ENCODE measurements around the gene COL5A1. TPM values are rescaled to one million over a fixed set of nuclear protein-coding genes. Genes with fewer than 3 reads are reported as not detected.
"Not testable (repeated sequence)": the region's sequence is repeated elsewhere in the genome, so short reads cannot be mapped to it uniquely, and the experiment has no call there.

Gene COL5A1
- polyA plus RNA-seq, 3 donors, result 81.2 to 128 (median 113) TPM

GRCh38 chr9:134842321-134842720 lies 200.7 kb downstream of the COL5A1 start:
- no peak for DNase-seq (ENCODE audit: extremely low read depth in 1 of 11, low read depth in 9 of 11, low spot score in 4 of 11)

GRCh38 chr9:134843740-134844139 lies 202.1 kb downstream of the COL5A1 start:
- no peak for DNase-seq (ENCODE audit: extremely low read depth in 1 of 11, low read depth in 9 of 11, low spot score in 4 of 11)

GRCh38 chr9:134844821-134845220 lies 203.2 kb downstream of the COL5A1 start:
- DNase-seq (ENCODE audit: extremely low read depth in 1 of 11, low read depth in 9 of 11, low spot score in 4 of 11), result no peak

GRCh38 chr9:134846187-134846586 lies 204.6 kb downstream of the COL5A1 start:
- no peak for DNase-seq (ENCODE audit: extremely low read depth in 1 of 11, low read depth in 9 of 11, low spot score in 4 of 11)

- DNase-seq (ENCODE audit: extremely low read depth in 1 of 11, low read depth in 9 of 11, low spot score in 4 of 11), result no peak
Observed at GRCh38 chr9:134846699-134847098, 205.1 kb downstream of the COL5A1 start.

- DNase-seq (ENCODE audit: extremely low read depth in 1 of 11, low read depth in 9 of 11, low spot score in 4 of 11), result no peak
Observed at GRCh38 chr9:134847138-134847537, 205.5 kb downstream of the COL5A1 start.

- DNase-seq (ENCODE audit: extremely low read depth in 1 of 11, low read depth in 9 of 11, low spot score in 4 of 11), result no peak
Observed at GRCh38 chr9:134847752-134848432, 206.3 kb downstream of the COL5A1 start.

GRCh38 chr9:134848504-134848903 lies 206.9 kb downstream of the COL5A1 start:
- no peak for DNase-seq (ENCODE audit: extremely low read depth in 1 of 11, low read depth in 9 of 11, low spot score in 4 of 11)

- DNase-seq (ENCODE audit: extremely low read depth in 1 of 11, low read depth in 9 of 11, low spot score in 4 of 11), result no peak
Observed at GRCh38 chr9:134850611-134851010, 209.0 kb downstream of the COL5A1 start.

GRCh38 chr9:134851020-134851419 lies 209.4 kb downstream of the COL5A1 start:
- DNase-seq (ENCODE audit: extremely low read depth in 1 of 11, low read depth in 9 of 11, low spot score in 4 of 11), result no peak

- DNase-seq (ENCODE audit: extremely low read depth in 1 of 11, low read depth in 9 of 11, low spot score in 4 of 11), result no peak
Observed at GRCh38 chr9:134852906-134853654, 211.5 kb downstream of the COL5A1 start.

- no peak for DNase-seq (ENCODE audit: extremely low read depth in 1 of 11, low read depth in 9 of 11, low spot score in 4 of 11)
Observed at GRCh38 chr9:134853893-134854292, 212.3 kb downstream of the COL5A1 start.

GRCh38 chr9:134854541-134854981 lies 213.0 kb downstream of the COL5A1 start:
- DNase-seq (ENCODE audit: extremely low read depth in 1 of 11, low read depth in 9 of 11, low spot score in 4 of 11), result no peak

- DNase-seq (ENCODE audit: extremely low read depth in 1 of 11, low read depth in 9 of 11, low spot score in 4 of 11), result no peak
Observed at GRCh38 chr9:134855231-134855899, 213.8 kb downstream of the COL5A1 start.

- no peak for DNase-seq (ENCODE audit: extremely low read depth in 1 of 11, low read depth in 9 of 11, low spot score in 4 of 11)
Observed at GRCh38 chr9:134855900-134856377, 214.3 kb downstream of the COL5A1 start.

- not testable (repeated sequence) for DNase-seq (ENCODE audit: extremely low read depth in 1 of 11, low read depth in 9 of 11, low spot score in 4 of 11)
Observed at GRCh38 chr9:134857451-134857850, 215.8 kb downstream of the COL5A1 start.

GRCh38 chr9:134858051-134858841 lies 216.6 kb downstream of the COL5A1 start:
- DNase-seq (ENCODE audit: extremely low read depth in 1 of 11, low read depth in 9 of 11, low spot score in 4 of 11), result no peak

- no peak for DNase-seq (ENCODE audit: extremely low read depth in 1 of 11, low read depth in 9 of 11, low spot score in 4 of 11)
Observed at GRCh38 chr9:134860510-134860909, 218.9 kb downstream of the COL5A1 start.
